Neuronal stem cell (in vitro differentiated cells): ENCODE measurements around the gene CELA1.

Source experiments
- DNase-seq: peaks from one replicate; pipeline ENCODE4 v3.0.0-alpha.2; 2013; ENCODE audit warnings: low spot score
- H2AFZ ChIP-seq: one replicate; pipeline ENCODE4 v1.6.1; 2013; ENCODE audit warnings: mild to moderate bottlenecking, low read length, inconsistent platforms
- H2AK5ac ChIP-seq: 2 replicates; pipeline ENCODE4 v1.6.1; 2013; ENCODE audit warnings: low read depth, mild to moderate bottlenecking, inconsistent platforms, low read length, moderate library complexity, mixed read lengths
- H2BK120ac ChIP-seq: 2 replicates; pipeline ENCODE4 v1.6.1; 2013; ENCODE audit warnings: low read depth, mild to moderate bottlenecking, inconsistent platforms, low read length, moderate library complexity, mixed read lengths
- H2BK12ac ChIP-seq: one replicate; pipeline ENCODE4 v1.6.1; 2013; ENCODE audit warnings: low read length, inconsistent platforms
- H2BK15ac ChIP-seq: 2 replicates; pipeline ENCODE4 v1.6.1; 2013; ENCODE audit warnings: mild to moderate bottlenecking, low read length, inconsistent platforms, mixed read lengths
- H2BK5ac ChIP-seq: one replicate; pipeline ENCODE4 v1.6.1; 2013; ENCODE audit warnings: inconsistent platforms, mild to moderate bottlenecking, low read length, moderate library complexity
- H3K14ac ChIP-seq: one replicate; pipeline ENCODE4 v1.6.1; 2013; ENCODE audit warnings: low read length, inconsistent platforms
- H3K18ac ChIP-seq: 2 replicates; pipeline ENCODE4 v1.6.1; 2013; ENCODE audit warnings: low read length, inconsistent platforms
- H3K23ac ChIP-seq: 2 replicates; pipeline ENCODE4 v1.6.1; 2013; ENCODE audit warnings: low read depth, mild to moderate bottlenecking, mixed read lengths, low read length, inconsistent platforms; ENCODE audit not compliant: poor library complexity
- H3K27ac ChIP-seq: replicated peaks from 3 replicates; pipeline ENCODE4 v1.5.1; 2013; ENCODE audit warnings: low read length, inconsistent platforms
- H3K27me3 ChIP-seq, 3 experiments: 2 replicates each; pipeline ENCODE4 v1.6.1; 2013; ENCODE audit warnings: low read length in 3 of 3, mild to moderate bottlenecking in 2 of 3, inconsistent platforms in 1 of 3, low read depth in 1 of 3, mixed read lengths in 1 of 3, moderate library complexity in 1 of 3; ENCODE audit not compliant: control insufficient read depth in 3 of 3, insufficient read depth in 3 of 3
- H3K36me3 ChIP-seq, 2 donors: replicated peaks in 1 of 2; 2 replicates each; pipeline ENCODE4 v1.6.1; 2013; ENCODE audit warnings: low read length in 2 of 2; ENCODE audit not compliant: control insufficient read depth in 2 of 2, insufficient read depth in 2 of 2
- H3K4ac ChIP-seq: 2 replicates; pipeline ENCODE4 v1.6.1; 2013; ENCODE audit warnings: inconsistent platforms, mild to moderate bottlenecking, low read length, moderate library complexity
- H3K4me1 ChIP-seq, 2 donors: 1 replicate in 1 of 2; 2 replicates in 1 of 2; pipeline ENCODE4 v1.6.1; 2013; ENCODE audit warnings: low read length in 2 of 2, low read depth in 1 of 2; ENCODE audit not compliant: control insufficient read depth in 2 of 2, insufficient read depth in 1 of 2
- H3K4me2 ChIP-seq: one replicate; pipeline ENCODE4 v1.6.1; 2013; ENCODE audit warnings: mild to moderate bottlenecking, low read length, inconsistent platforms; ENCODE audit not compliant: insufficient read depth, poor library complexity, severe bottlenecking
- H3K4me3 ChIP-seq, 2 donors: 2 replicates each; pipeline ENCODE4 v1.5.1; 2013; ENCODE audit warnings: low read length in 2 of 2, mild to moderate bottlenecking in 2 of 2, inconsistent platforms in 1 of 2, moderate library complexity in 1 of 2
- H3K79me1 ChIP-seq: one replicate; pipeline ENCODE4 v1.6.1; 2013; ENCODE audit warnings: low read depth, mild to moderate bottlenecking, inconsistent platforms, low read length, moderate library complexity
- H3K9ac ChIP-seq: one replicate; pipeline ENCODE4 v1.6.1; 2013; ENCODE audit warnings: mild to moderate bottlenecking, low read depth, low read length, inconsistent platforms; ENCODE audit not compliant: poor library complexity
- H3K9me3 ChIP-seq, 2 donors: replicated peaks in 1 of 2; 2 replicates each; pipeline versions ENCODE3 to v1.6.1; 2013; ENCODE audit warnings: low read length in 2 of 2, mild to moderate bottlenecking in 2 of 2, inconsistent platforms in 1 of 2, low read depth in 1 of 2, mixed read lengths in 1 of 2, moderate library complexity in 1 of 2; ENCODE audit not compliant: control insufficient read depth in 2 of 2, insufficient read depth in 1 of 2
- H4K8ac ChIP-seq: one replicate; pipeline ENCODE4 v1.6.1; 2013; ENCODE audit warnings: low read depth, mild to moderate bottlenecking, inconsistent platforms, low read length, moderate library complexity
- H4K91ac ChIP-seq: one replicate; pipeline ENCODE4 v1.6.1; 2013; ENCODE audit warnings: low read length, low read depth, mild to moderate bottlenecking, inconsistent platforms; ENCODE audit not compliant: poor library complexity
- WGBS, 2 donors: extraction: QIAGEN DNeasy Blood & Tissue Kit; methylation state at CpG; one replicate each; pipeline ENCODE4 v1.1.7; 2013; ENCODE audit warnings: missing lambda C conversion rate in 2 of 2, mixed read lengths in 1 of 2; ENCODE audit not compliant: insufficient read length in 2 of 2, insufficient replicate concordance in 1 of 2; ENCODE audit errors: extremely low coverage in 2 of 2; 5-methylcytosine and 5-hydroxymethylcytosine counted together

Gene CELA1

GRCh38 chr12:51323966-51324895, 22.2 kb downstream of the CELA1 start, which contains the start of gene BIN2:
BIN2 (minus strand) TSS chr12:51324174; CDS start chr12:51324102, 72 bp downstream.
- Histone ChIP-seq H3K36me3 (no peaks in the 10 kb centered on the region), H2AFZ (no peak within 1 kb of the TSS), H3K27ac (no peak within 1 kb of the TSS), H2BK120ac (no peak within 1 kb of the TSS), H2AK5ac (peak within 1 kb of the TSS; percentile 97), H2BK15ac (peak within 1 kb of the TSS; percentile 40), H3K14ac (no peak within 1 kb of the TSS), H3K18ac (peak within 1 kb of the TSS; percentile 81), H3K4me1 (peaks cover 10 to 14% of the 10 kb centered on the region in 2 donors), H3K4me3 (no peak within 1 kb of the TSS), H3K4ac (no peak within 1 kb of the TSS), H2BK5ac (peak within 1 kb of the TSS; percentile 39), H4K8ac (no peak within 1 kb of the TSS), H4K91ac (no peak within 1 kb of the TSS), H3K79me1 (no peaks in the 10 kb centered on the region), H3K9me3 (peaks cover 0 to 2% of the 10 kb centered on the region in 2 donors), H3K9ac (no peak within 1 kb of the TSS), H3K4me2 (no peak within 1 kb of the TSS), H3K27me3 (no peaks in the 10 kb centered on the region), H2BK12ac (peak within 1 kb of the TSS; percentile 93), H3K23ac (no peak within 1 kb of the TSS)
- no CpG with 5 or more reads among the region's 60 CpGs for WGBS, 2 donors
- no peak for DNase-seq

GRCh38 chr12:51323317-51323960, 23.0 kb downstream of the CELA1 start:
- no peak overlapping the region for H3K4ac ChIP-seq
- H3K79me1 ChIP-seq, result no peaks in the 10 kb centered on the region
- peak overlapping the region; percentile 97 for H2AK5ac ChIP-seq
- no peak overlapping the region for H3K9ac ChIP-seq
- H3K36me3 ChIP-seq, result no peaks in the 10 kb centered on the region
- H3K18ac ChIP-seq, result peak overlapping the region; percentile 81
- no peak for DNase-seq
- no peak overlapping the region for H3K23ac ChIP-seq
- no peak overlapping the region for H3K4me3 ChIP-seq
- H4K91ac ChIP-seq, result no peak overlapping the region
- peaks cover 0 to 2% of the 10 kb centered on the region in 2 donors for H3K9me3 ChIP-seq
- peak overlapping the region; percentile 78 for H2BK12ac ChIP-seq
- H3K4me1 ChIP-seq, result peaks cover 10 to 18% of the 10 kb centered on the region in 2 donors
- no peak overlapping the region for H3K4me2 ChIP-seq
- no CpG with 5 or more reads among the region's 15 CpGs for WGBS, 2 donors
- no peak overlapping the region for H3K14ac ChIP-seq
- H2AFZ ChIP-seq, result no peak overlapping the region
- no peak overlapping the region for H2BK15ac ChIP-seq
- H3K27ac ChIP-seq, result no peak overlapping the region
- peak overlapping the region; percentile 39 for H2BK5ac ChIP-seq
- no peaks in the 10 kb centered on the region for H3K27me3 ChIP-seq
- no peak overlapping the region for H2BK120ac ChIP-seq
- H4K8ac ChIP-seq, result no peak overlapping the region

GRCh38 chr12:51322452-51322851, 24.0 kb downstream of the CELA1 start:
- Histone ChIP-seq H4K91ac (no peak overlapping the region), H3K4me3 (no peak overlapping the region), H3K14ac (no peak overlapping the region), H3K79me1 (no peaks in the 10 kb centered on the region), H2AK5ac (no peak overlapping the region), H3K27ac (no peak overlapping the region), H3K9ac (no peak overlapping the region), H4K8ac (no peak overlapping the region), H2BK120ac (no peak overlapping the region), H3K18ac (no peak overlapping the region), H2AFZ (no peak overlapping the region), H3K4ac (no peak overlapping the region), H3K36me3 (no peaks in the 10 kb centered on the region), H3K23ac (no peak overlapping the region), H2BK5ac (no peak overlapping the region), H2BK15ac (no peak overlapping the region), H3K4me1 (peaks cover 10 to 18% of the 10 kb centered on the region in 2 donors), H3K27me3 (no peaks in the 10 kb centered on the region), H2BK12ac (no peak overlapping the region), H3K9me3 (peaks cover 0 to 2% of the 10 kb centered on the region in 2 donors), H3K4me2 (no peak overlapping the region)
- DNase-seq, result no peak
- no CpG with 5 or more reads among the region's 5 CpGs for WGBS, 2 donors

GRCh38 chr12:51321882-51322281, 24.6 kb downstream of the CELA1 start:
- no peak overlapping the region for H2BK120ac ChIP-seq
- no peak overlapping the region for H3K4me2 ChIP-seq
- H2BK12ac ChIP-seq, result no peak overlapping the region
- peaks cover 0 to 2% of the 10 kb centered on the region in 2 donors for H3K9me3 ChIP-seq
- WGBS, 2 donors, result no CpG with 5 or more reads among the region's 3 CpGs
- DNase-seq, result no peak
- H3K4me1 ChIP-seq, result peaks cover 10 to 18% of the 10 kb centered on the region in 2 donors
- no peak overlapping the region for H3K4me3 ChIP-seq
- H2AK5ac ChIP-seq, result no peak overlapping the region
- H3K9ac ChIP-seq, result no peak overlapping the region
- no peaks in the 10 kb centered on the region for H3K36me3 ChIP-seq
- no peak overlapping the region for H2AFZ ChIP-seq
- H3K23ac ChIP-seq, result no peak overlapping the region
- no peaks in the 10 kb centered on the region for H3K79me1 ChIP-seq
- no peak overlapping the region for H2BK5ac ChIP-seq
- no peak overlapping the region for H3K4ac ChIP-seq
- H3K18ac ChIP-seq, result no peak overlapping the region
- no peak overlapping the region for H2BK15ac ChIP-seq
- no peak overlapping the region for H3K27ac ChIP-seq
- no peaks in the 10 kb centered on the region for H3K27me3 ChIP-seq
- no peak overlapping the region for H4K91ac ChIP-seq
- H4K8ac ChIP-seq, result no peak overlapping the region
- no peak overlapping the region for H3K14ac ChIP-seq
